ENCODE measurements around the gene MEPCE. TPM values are rescaled to one million over a fixed set of nuclear protein-coding genes. Genes with fewer than 3 reads are reported as not detected.

Gene MEPCE
- total RNA-seq, 2 experiments from 2014 or later, result 48.5 to 49.0 TPM

DNA sequence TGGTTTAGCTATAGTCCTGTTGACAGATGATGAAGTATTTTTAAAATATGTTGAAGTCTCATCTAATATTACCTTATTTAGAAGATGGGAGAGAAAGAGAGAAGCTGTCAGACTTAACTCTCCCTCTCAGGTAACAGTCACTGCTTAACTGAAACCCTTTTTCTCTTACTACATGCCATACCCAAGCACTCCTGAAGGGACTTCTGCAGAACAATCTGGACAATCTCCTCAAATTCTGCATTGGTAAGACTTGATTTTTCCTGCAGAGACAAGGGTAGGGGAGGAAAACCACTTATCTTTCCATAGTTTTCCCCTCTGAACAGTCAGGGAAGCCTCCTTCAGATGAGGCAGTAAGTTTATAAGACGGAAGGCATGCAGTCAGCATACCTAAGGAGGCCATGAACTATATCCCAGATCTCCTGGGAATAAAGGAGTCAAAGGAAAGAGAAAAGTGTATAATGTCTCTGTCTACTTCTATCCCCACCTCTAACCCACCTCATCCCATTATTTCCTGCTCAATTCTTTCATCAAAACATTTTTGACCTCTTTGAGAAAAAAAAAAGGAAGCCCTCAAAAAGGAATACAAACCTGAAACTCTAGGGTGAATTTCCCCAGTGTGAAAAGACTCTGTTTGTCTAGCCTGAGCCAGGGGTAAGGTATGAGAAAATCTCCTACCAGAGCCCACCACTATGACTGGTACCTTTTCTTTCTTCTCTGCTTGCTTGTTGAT is 10.5 kb upstream of the MEPCE start:
- no peaks in the 10 kb centered on the region for H3K27me3 Mint-ChIP-seq
- DNase-seq (no peak), ATAC-seq (ENCODE audit: low read depth) (no peak)
- no peaks in the 10 kb centered on the region for H3K36me3 Mint-ChIP-seq
- no peak overlapping the region for H3K4me3 Mint-ChIP-seq
- H3K9me3 Mint-ChIP-seq, result no peaks in the 10 kb centered on the region
- peaks cover under 1% of the 10 kb centered on the region for H3K4me1 Mint-ChIP-seq
- H3K27ac Mint-ChIP-seq, result no peak overlapping the region
- POLR2A ChIA-PET, result interaction anchor here (2.2 kb wide), 1 partner anchor 10 kb away, joined by 8 read pairs; the partner anchor contains the start of gene ZCWPW1

DNA sequence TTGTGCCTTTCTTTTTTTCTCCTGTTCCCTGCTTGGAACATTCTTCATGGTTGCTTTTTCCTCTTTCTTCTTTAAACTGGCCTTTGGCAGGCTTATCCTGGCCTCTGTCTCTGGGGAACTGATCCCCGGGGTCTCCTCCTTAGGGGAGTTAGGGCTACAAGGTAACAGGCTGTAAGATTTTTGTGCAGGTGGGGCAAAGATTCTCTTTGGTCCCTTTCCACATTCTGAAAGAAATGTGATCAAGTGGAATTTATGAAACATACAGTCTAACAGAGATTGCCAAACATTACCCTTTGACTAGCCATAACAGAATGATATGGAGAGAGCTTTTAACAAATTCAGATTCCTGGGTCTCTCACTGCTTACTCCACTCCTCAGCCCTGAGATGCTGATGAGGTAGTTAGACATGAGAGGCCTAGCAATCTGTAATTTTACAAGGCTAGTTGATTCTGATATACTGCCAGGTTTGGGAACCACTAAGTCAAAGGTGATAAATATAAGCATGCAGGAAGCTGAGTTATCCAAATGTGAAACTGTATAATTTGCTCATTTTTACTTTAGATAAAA is 9.9 kb upstream of the MEPCE start:
- H3K27ac Mint-ChIP-seq, result no peak overlapping the region
- H3K4me1 Mint-ChIP-seq, result no peaks in the 10 kb centered on the region
- no peaks in the 10 kb centered on the region for H3K9me3 Mint-ChIP-seq
- no peak for ATAC-seq (ENCODE audit: low read depth)
- no peaks in the 10 kb centered on the region for H3K27me3 Mint-ChIP-seq
- POLR2A ChIA-PET, result interaction anchor here (2.2 kb wide), 1 partner anchor 9 kb away, joined by 8 read pairs; the partner anchor contains the start of gene ZCWPW1
- no peak overlapping the region for H3K4me3 Mint-ChIP-seq
- no peaks in the 10 kb centered on the region for H3K36me3 Mint-ChIP-seq
- no peak for DNase-seq

DNA sequence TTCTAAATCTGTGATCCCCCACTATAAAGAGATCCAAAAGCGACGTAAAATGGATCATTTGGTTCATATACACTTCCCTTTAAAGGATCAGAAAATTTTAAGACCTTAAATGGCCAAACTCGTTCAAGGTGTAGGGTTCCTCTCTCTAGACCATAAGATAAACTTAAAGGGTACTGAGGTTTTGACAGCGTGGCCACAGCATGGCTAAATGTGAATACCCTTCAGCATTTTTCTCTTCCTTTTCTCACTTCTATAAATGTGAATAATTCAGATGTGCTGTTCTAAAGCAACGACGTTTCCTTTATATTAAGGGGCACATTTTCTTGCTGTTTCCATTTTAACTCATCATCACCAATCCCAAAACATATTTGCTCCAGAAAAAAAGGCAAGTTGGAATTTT is 6.3 kb upstream of the MEPCE start:
- Mint-ChIP-seq H3K27ac (no peak overlapping the region), H3K9me3 (peaks cover 2% of the 10 kb centered on the region), H3K4me1 (peaks cover 4% of the 10 kb centered on the region), H3K4me3 (no peak overlapping the region), H3K27me3 (peaks cover 7% of the 10 kb centered on the region), H3K36me3 (no peaks in the 10 kb centered on the region)
- DNase-seq, result no peak
- ATAC-seq (ENCODE audit: low read depth), result no peak
- POLR2A ChIA-PET, result no interaction called here

DNA sequence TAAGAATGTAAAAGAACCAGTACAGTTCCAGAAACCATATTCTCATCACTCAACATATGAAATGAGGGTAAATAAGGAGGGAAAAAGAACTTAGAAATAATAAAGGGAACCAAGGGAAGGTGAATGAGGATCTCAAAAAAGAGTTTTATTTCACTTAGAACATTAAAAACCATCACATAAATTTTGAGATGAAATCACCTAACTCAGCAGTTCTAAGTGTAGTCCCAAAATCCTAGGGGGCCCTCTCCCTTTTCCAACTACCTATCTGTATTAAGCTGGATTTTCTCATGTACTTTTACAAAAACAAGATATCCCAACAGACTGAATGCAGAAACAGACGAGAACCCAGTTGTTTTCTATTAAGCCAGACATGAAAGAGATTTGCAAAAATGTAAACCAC is 4.3 kb upstream of the MEPCE start:
- H3K27ac Mint-ChIP-seq, result no peak overlapping the region
- no peak overlapping the region for H3K4me3 Mint-ChIP-seq
- H3K9me3 Mint-ChIP-seq, result peaks cover 2% of the 10 kb centered on the region
- peaks cover 9% of the 10 kb centered on the region for H3K4me1 Mint-ChIP-seq
- ATAC-seq (ENCODE audit: low read depth) (no peak), DNase-seq (no peak)
- peaks cover 7% of the 10 kb centered on the region for H3K27me3 Mint-ChIP-seq
- peaks cover 6% of the 10 kb centered on the region for H3K36me3 Mint-ChIP-seq
- POLR2A ChIA-PET, result no interaction called here

DNA sequence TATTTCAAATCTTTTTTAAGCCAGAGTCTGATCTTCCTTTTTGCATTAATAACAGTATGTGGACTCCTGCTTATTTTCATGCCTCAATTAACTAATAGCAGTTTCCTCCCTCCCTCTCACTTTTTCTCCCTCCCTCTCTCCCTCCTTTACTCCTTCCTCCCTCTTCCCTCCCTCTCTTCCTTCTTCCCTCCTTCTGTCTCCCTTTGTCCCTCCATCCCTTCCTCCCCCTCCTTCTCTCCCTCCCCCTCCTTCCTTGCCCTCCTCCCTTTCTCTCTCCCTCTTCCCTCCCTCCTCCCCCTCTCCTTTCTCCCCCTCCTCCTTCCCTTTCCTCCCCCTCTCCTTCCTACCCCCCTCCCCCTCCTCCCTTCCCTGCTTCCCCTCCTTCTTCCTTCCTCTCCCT is 3.1 kb upstream of the MEPCE start:
- Mint-ChIP-seq H3K4me3 (no peak overlapping the region), H3K27ac (no peak overlapping the region), H3K4me1 (peaks cover 16% of the 10 kb centered on the region), H3K36me3 (peaks cover 10% of the 10 kb centered on the region), H3K9me3 (peaks cover 2% of the 10 kb centered on the region), H3K27me3 (peaks cover 7% of the 10 kb centered on the region)
- ATAC-seq (ENCODE audit: low read depth) (no peak), DNase-seq (no peak)
- POLR2A ChIA-PET, result no interaction called here

DNA sequence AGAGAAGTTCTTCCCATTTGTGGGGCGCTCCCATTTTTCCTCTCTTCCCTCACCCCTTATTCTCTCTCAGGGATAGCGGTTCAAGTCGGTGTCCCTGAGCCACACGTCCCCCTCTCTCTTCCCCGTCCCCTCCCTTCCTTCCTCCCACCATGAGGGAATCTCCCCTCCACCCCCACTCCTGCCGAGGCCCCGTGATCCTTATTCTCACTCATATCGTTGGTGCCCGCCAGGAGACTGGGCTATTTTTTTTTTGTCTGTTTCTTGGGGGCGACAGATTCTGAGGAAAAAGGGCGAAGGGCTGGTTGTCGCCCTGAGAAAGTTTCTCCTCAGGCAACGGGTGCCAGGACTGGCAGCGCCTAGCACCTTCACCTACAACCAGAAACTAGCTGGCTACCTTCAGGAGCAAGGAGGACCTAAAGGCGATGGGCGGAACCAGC is 1.9 kb upstream of the MEPCE start:
- POLR2A ChIA-PET, result interaction anchor here (0.6 to 3.8 kb wide), 24 partner anchors 8 to 961 kb away, joined by 3 to 63 read pairs (median 4); partner anchors contain the start of genes AGFG2, FBXO24, LAMTOR4 and LRCH4
- DNase-seq (no peak), ATAC-seq (ENCODE audit: low read depth) (no peak)
- peak overlapping the region; percentile 99 for H3K27ac Mint-ChIP-seq
- peaks cover 7% of the 10 kb centered on the region for H3K27me3 Mint-ChIP-seq
- H3K36me3 Mint-ChIP-seq, result peaks cover 16% of the 10 kb centered on the region
- peak overlapping the region; percentile 97 for H3K4me3 Mint-ChIP-seq
- peaks cover 26% of the 10 kb centered on the region for H3K4me1 Mint-ChIP-seq
- H3K9me3 Mint-ChIP-seq, result peaks cover 2% of the 10 kb centered on the region

DNA sequence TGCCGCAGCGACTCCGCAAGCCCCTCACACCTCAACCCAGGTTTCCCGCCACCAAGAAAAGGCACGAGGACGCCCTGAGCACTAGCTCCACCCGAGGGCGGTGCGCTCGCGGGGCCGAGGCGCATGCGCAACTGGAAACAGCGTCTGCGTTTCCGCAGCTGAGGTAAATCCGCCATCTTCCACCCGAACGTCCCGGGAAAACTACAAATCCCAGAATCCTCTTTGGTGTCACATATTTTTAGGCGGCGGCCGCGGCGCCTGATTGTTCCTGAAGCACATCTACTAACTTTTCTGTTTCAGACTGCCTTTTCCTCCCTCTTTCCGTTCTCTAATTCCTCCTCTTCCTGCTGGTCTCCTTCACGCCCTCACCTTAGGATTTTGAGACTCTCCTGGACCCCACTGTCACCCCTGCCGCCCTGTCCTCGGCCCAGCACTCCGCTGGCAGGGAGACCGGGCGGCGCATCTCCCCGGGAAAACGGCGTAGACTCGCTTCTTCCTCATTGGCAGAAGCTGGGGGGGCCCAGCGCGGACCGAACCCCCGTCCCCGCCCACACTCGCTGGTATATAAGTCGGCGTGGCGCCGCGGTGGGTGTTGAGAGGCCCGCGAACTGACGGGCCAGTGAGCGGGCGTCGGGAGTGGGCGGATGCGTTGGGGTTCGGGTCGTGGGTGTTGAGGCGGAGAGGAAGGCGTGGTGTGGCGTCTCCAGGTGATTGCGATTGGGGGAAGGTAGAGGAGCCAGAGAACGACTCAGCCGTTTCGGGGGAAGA is 1.2 kb upstream of the MEPCE start, which contains the start of gene ZCWPW1:
Gene ZCWPW1, minus strand, starts transcription at position 505 of the 768 bp plus-strand sequence. CDS start 8,054 bp downstream, outside the sequence.
- H3K36me3 Mint-ChIP-seq, result peaks cover 16% of the 10 kb centered on the region

DNA sequence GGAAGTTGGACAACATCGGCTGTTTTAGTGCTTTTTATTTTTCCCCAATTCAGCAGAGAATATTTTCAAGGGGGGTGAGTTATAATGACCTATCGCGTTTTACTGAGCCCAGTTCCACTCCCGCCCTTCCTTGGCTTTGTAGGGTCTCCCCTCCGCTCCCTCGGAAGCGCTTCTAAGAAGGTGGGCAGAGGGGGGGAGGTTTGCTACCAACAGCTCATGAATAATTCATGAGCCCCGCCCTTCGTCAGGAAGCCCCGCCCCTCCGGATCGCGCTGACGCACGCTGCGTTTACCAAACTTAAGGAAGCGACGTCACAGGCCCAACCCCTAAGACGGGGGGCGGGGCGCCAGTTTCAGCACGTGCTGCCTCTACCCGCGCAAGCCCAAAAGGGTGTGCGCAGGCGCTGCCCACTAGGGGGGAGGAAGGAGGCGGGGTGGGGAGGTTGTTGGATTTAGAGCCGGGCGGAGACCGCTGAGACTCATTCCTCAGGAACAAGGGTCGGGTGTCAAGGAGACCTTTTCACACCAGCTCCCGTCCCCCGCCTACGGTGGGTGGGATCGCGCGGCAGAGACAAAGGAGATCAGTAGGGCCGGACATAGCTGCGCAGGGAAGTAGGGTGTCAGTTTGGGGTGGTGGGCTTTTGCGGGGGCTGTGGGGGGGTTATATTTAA is 529 bp upstream of the MEPCE start:
- peaks cover 35% of the 10 kb centered on the region for H3K4me1 Mint-ChIP-seq
- peak; percentile 55 for ATAC-seq (ENCODE audit: low read depth)
- H3K27ac Mint-ChIP-seq, result peak overlapping the region; percentile 99
- peaks cover 7% of the 10 kb centered on the region for H3K27me3 Mint-ChIP-seq
- POLR2A ChIA-PET, result interaction anchor here (0.5 to 3.8 kb wide), 54 partner anchors 9 to 1077 kb away, joined by 3 to 63 read pairs (median 4); partner anchors contain the start of genes AGFG2, AP4M1, COPS6 and FBXO24
- peaks cover 2% of the 10 kb centered on the region for H3K9me3 Mint-ChIP-seq
- DNase-seq, result peak; percentile 100
- peaks cover 21% of the 10 kb centered on the region for H3K36me3 Mint-ChIP-seq
- H3K4me3 Mint-ChIP-seq, result peak overlapping the region; percentile 97

More for the DNA sequence above, 1.2 kb upstream of the MEPCE start, which contains the start of gene ZCWPW1:
- POLR2A ChIA-PET, result interaction anchor here (0.6 to 3.8 kb wide), 52 partner anchors 9 to 1077 kb away, joined by 3 to 63 read pairs (median 4); partner anchors contain the start of genes AGFG2, AP4M1, COPS6 and FBXO24
- ATAC-seq (ENCODE audit: low read depth) (peak; percentile 57), DNase-seq (peak; percentile 98)
- H3K4me1 Mint-ChIP-seq, result peaks cover 28% of the 10 kb centered on the region
- peak within 1 kb of the TSS; percentile 97 for H3K4me3 Mint-ChIP-seq
- H3K9me3 Mint-ChIP-seq, result peaks cover 2% of the 10 kb centered on the region
- H3K27ac Mint-ChIP-seq, result peak within 1 kb of the TSS; percentile 99
- peaks cover 7% of the 10 kb centered on the region for H3K27me3 Mint-ChIP-seq

DNA sequence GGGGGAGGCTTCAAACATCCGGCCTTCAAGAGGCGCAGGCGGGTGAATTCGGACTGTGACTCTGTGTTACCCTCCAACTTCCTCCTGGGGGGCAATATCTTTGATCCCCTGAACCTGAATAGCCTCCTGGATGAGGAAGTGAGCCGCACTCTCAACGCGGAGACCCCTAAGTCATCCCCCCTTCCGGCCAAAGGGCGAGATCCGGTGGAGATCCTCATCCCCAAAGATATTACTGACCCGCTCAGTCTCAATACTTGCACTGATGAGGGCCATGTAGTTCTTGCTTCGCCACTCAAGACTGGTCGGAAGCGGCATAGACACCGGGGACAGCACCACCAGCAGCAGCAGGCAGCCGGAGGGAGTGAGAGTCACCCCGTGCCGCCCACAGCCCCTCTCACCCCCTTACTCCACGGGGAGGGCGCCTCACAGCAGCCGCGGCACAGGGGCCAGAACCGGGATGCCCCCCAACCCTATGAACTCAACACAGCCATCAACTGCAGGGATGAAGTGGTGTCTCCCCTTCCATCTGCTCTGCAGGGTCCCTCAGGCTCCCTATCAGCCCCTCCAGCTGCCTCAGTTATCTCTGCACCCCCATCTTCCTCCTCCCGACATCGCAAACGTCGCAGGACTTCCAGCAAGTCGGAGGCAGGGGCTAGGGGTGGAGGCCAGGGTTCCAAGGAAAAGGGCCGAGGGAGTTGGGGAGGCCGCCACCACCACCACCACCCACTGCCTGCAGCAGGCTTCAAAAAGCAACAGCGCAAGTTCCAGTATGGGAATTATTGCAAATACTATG is 1.1 kb downstream of the MEPCE start:
- DNase-seq (peak; percentile 63), ATAC-seq (ENCODE audit: low read depth) (no peak)
- Mint-ChIP-seq H3K27ac (peak overlapping the region; percentile 94), H3K36me3 (peaks cover 34% of the 10 kb centered on the region), H3K4me1 (peaks cover 44% of the 10 kb centered on the region), H3K4me3 (peak overlapping the region; percentile 91), H3K27me3 (peaks cover 4% of the 10 kb centered on the region), H3K9me3 (peaks cover 2% of the 10 kb centered on the region)
- POLR2A ChIA-PET, result interaction anchor here (0.9 to 3.8 kb wide), 16 partner anchors 7 to 330 kb away, joined by 3 to 63 read pairs (median 6); partner anchors contain the start of genes AP4M1, FBXO24, LRCH4 and MBLAC1

DNA sequence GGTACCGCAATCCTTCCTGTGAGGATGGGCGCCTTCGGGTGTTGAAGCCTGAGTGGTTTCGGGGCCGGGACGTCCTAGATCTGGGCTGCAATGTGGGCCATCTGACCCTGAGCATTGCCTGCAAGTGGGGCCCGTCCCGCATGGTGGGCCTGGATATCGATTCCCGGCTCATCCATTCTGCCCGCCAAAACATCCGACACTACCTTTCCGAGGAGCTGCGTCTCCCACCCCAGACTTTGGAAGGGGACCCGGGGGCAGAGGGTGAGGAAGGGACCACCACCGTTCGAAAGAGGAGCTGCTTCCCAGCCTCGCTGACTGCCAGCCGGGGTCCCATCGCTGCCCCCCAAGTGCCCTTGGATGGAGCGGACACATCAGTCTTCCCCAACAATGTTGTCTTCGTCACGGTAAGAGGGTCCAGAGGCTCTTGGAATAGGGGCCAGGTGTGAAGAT is 1.7 kb downstream of the MEPCE start:
- DNase-seq (no peak), ATAC-seq (ENCODE audit: low read depth) (no peak)
- POLR2A ChIA-PET, result interaction anchor here (1.1 kb wide), 1 partner anchor 19 kb away, joined by 3 read pairs; no protein-coding TSS in a partner anchor
- peak overlapping the region; percentile 91 for H3K4me3 Mint-ChIP-seq
- H3K4me1 Mint-ChIP-seq, result peaks cover 44% of the 10 kb centered on the region
- H3K9me3 Mint-ChIP-seq, result peaks cover 2% of the 10 kb centered on the region
- H3K27me3 Mint-ChIP-seq, result peaks cover 4% of the 10 kb centered on the region
- H3K27ac Mint-ChIP-seq, result peak overlapping the region; percentile 94
- peaks cover 35% of the 10 kb centered on the region for H3K36me3 Mint-ChIP-seq

DNA sequence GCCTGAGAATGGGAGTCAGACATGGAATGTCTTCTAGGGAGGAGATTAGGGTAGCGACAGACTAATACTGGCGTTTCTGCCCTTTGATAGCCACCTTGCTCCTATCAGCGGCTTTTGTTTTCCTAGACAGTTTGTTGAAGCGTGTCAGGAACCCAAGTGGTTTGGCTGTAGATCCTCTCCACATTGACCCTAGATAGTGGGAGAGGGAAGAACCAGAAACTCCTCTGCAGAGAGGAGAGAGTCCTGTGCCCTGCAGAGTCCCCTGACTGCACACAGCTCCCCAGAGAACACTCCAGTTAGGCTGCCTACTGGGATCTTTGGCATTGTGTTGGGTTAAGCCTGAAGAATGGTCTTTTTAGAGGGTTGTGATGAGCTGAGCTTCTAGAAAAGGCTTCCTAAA is 2.4 kb downstream of the MEPCE start:
- Mint-ChIP-seq H3K27me3 (peaks cover 4% of the 10 kb centered on the region), H3K9me3 (peaks cover 2% of the 10 kb centered on the region), H3K4me1 (peaks cover 44% of the 10 kb centered on the region), H3K27ac (peak overlapping the region; percentile 94), H3K36me3 (peaks cover 35% of the 10 kb centered on the region), H3K4me3 (peak overlapping the region; percentile 91)
- ATAC-seq (ENCODE audit: low read depth) (no peak), DNase-seq (no peak)
- POLR2A ChIA-PET, result interaction anchor here (1.1 kb wide), 1 partner anchor 18 kb away, joined by 3 read pairs; no protein-coding TSS in a partner anchor

All from activated naive CD8-positive, alpha-beta T cell treated with anti-CD3 and anti-CD28 coated beads, Interleukin-2, amount 10 ng/mL, durations not matched to agents 7 days and 5 days (primary cell).